Muscle of leg (tissue), 11 donors: ENCODE data around the gene MRM1. TPM values are rescaled to one million over a fixed set of nuclear protein-coding genes. Genes with fewer than 3 reads are reported as not detected.

ENCODE experiments used
- DNase-seq: peaks from one replicate; pipeline ENCODE4 v3.0.0; 2013
- H3K27ac ChIP-seq: one replicate; pipeline ENCODE4 v1.5.1; 2013; ENCODE audit warnings: mild to moderate bottlenecking, low read length, control low read depth
- H3K27me3 ChIP-seq: one replicate; pipeline ENCODE4 v1.6.1; 2013; ENCODE audit warnings: low read length; ENCODE audit not compliant: control insufficient read depth, insufficient read depth
- H3K36me3 ChIP-seq: one replicate; pipeline ENCODE4 v1.6.1; 2013; ENCODE audit warnings: low read length; ENCODE audit not compliant: control insufficient read depth, insufficient read depth
- H3K4me1 ChIP-seq: one replicate; pipeline ENCODE4 v1.6.1; 2013; ENCODE audit warnings: low read length; ENCODE audit not compliant: control insufficient read depth, insufficient read depth
- H3K4me3 ChIP-seq: one replicate; pipeline ENCODE4 v1.5.1; 2013; ENCODE audit warnings: low read length, control low read depth
- H3K9me3 ChIP-seq: replicated peaks from 2 replicates; pipeline ENCODE4 v1.6.1; 2013; ENCODE audit warnings: low read depth, low read length; ENCODE audit not compliant: control insufficient read depth
- WGBS: methylation state at CpG from one replicate; pipeline ENCODE4 v1.1.5; 2013; ENCODE audit warnings: missing lambda C conversion rate; ENCODE audit not compliant: insufficient coverage; 5-methylcytosine and 5-hydroxymethylcytosine counted together
- polyA plus RNA-seq, 8 donors: library from polyadenylated mRNA; unstranded; fragments of 120-200 nt; gene quantifications; one replicate each; pipeline versions ENCODE4 v1.2.1 to v1.2.3, GENCODE V29; 2013; ENCODE audit warnings: inconsistent platforms in 1 of 8, low replicate concordance in 1 of 8; ENCODE audit not compliant: insufficient read length in 8 of 8, insufficient read depth in 1 of 8
- total RNA-seq: library from RNA; stranded (reverse); fragments of 120-200 nt; gene quantifications from one replicate; pipeline ENCODE4 v1.2.4, GENCODE V29; 2013

MRM1 gene
- total and polyA plus RNA-seq, 9 donors = 3.3 to 5.2 (median 3.8) TPM

- Histone ChIP-seq H3K4me3 (no peak overlapping the region), H3K36me3 (no peaks in the 10 kb centered on the region), H3K27ac (no peak overlapping the region), H3K4me1 (peaks cover 37% of the 10 kb centered on the region), H3K9me3 (no peaks in the 10 kb centered on the region), H3K27me3 (peaks cover 9% of the 10 kb centered on the region)
- 62% methylated on average over 5 of the region's 9 CpGs for WGBS
- DNase-seq = peak; percentile 41
Measured at GRCh38 chr17:36611345-36612072, 10.1 kb downstream of the MRM1 start.

- Histone ChIP-seq H3K4me1 (peaks cover 37% of the 10 kb centered on the region), H3K9me3 (no peaks in the 10 kb centered on the region), H3K27me3 (peaks cover 9% of the 10 kb centered on the region), H3K27ac (no peak overlapping the region), H3K4me3 (no peak overlapping the region), H3K36me3 (no peaks in the 10 kb centered on the region)
- DNase-seq = no peak
- 67% methylated on average over 3 of the region's 3 CpGs for WGBS
Measured at GRCh38 chr17:36612323-36612722, 10.9 kb downstream of the MRM1 start.

DNA sequence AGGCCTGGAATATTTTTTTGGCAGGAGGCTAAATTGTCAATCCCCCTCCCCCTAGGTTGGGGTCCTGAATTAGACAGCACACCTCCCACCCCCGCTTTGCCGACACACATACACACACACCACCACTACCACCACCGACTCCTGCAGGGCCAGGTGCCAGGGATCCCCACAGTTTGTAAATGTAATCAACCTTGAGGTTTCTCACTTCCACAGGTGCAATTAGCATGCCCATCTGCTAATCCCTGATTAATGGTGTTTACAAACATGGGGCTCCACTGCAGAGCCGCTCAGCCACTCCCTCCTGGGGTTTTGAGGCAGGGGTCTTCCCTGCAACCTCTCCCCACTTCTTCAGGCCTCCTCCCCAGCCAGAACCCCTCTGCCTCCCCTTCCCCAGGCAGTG lies 11.8 kb downstream of the MRM1 start:
- Histone ChIP-seq H3K4me1 (peaks cover 37% of the 10 kb centered on the region), H3K4me3 (no peak overlapping the region), H3K27me3 (peaks cover 9% of the 10 kb centered on the region), H3K36me3 (no peaks in the 10 kb centered on the region), H3K27ac (no peak overlapping the region), H3K9me3 (no peaks in the 10 kb centered on the region)
- DNase-seq = no peak
- 50% methylated on average over 2 of the region's 4 CpGs for WGBS

- WGBS = 72% methylated on average over 2 of the region's 7 CpGs
- no peaks in the 10 kb centered on the region for H3K9me3 ChIP-seq
- H3K27me3 ChIP-seq = peaks cover 9% of the 10 kb centered on the region
- H3K4me1 ChIP-seq = peaks cover 29% of the 10 kb centered on the region
- no peak overlapping the region for H3K4me3 ChIP-seq
- H3K27ac ChIP-seq = no peak overlapping the region
- no peaks in the 10 kb centered on the region for H3K36me3 ChIP-seq
- no peak for DNase-seq
Measured at GRCh38 chr17:36614081-36614480, 12.7 kb downstream of the MRM1 start.

DNA sequence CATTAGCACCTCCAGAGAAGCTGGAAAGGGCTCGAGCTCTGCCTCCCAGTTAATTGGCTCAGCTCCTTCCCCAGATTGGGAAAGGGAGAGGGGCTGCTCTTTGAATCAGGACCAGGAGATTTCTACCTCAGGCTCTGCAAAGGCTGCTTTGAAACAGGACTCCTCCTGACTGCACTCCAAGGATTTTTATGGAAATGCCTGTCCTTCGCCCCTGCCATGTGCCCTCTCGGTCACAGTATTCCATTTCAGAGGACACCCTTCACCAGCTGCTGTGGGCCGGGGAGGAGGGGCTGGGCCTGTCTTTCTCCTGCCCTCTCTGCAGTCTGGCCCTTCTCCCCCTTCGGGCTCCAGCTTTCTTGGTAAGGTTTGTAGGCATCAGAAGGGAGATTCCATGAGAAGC lies 13.6 kb downstream of the MRM1 start:
- 10% methylated on average over 3 of the region's 5 CpGs for WGBS
- DNase-seq = peak; percentile 55
- peaks cover 11% of the 10 kb centered on the region for H3K27me3 ChIP-seq
- no peak overlapping the region for H3K4me3 ChIP-seq
- H3K36me3 ChIP-seq = no peaks in the 10 kb centered on the region
- no peak overlapping the region for H3K27ac ChIP-seq
- no peaks in the 10 kb centered on the region for H3K9me3 ChIP-seq
- H3K4me1 ChIP-seq = peaks cover 27% of the 10 kb centered on the region

- WGBS = 85% methylated on average over 8 of the region's 16 CpGs
- H3K9me3 ChIP-seq = no peaks in the 10 kb centered on the region
- peaks cover 27% of the 10 kb centered on the region for H3K4me1 ChIP-seq
- no peak for DNase-seq
- H3K36me3 ChIP-seq = no peaks in the 10 kb centered on the region
- H3K27me3 ChIP-seq = peaks cover 13% of the 10 kb centered on the region
- H3K4me3 ChIP-seq = no peak overlapping the region
- no peak overlapping the region for H3K27ac ChIP-seq
Measured at GRCh38 chr17:36616061-36617029, 15.0 kb downstream of the MRM1 start.

GRCh38 chr17:36617773-36618172 lies 16.4 kb downstream of the MRM1 start:
- Histone ChIP-seq H3K27ac (no peak overlapping the region), H3K4me3 (no peak overlapping the region), H3K27me3 (peaks cover 10% of the 10 kb centered on the region), H3K36me3 (no peaks in the 10 kb centered on the region), H3K9me3 (no peaks in the 10 kb centered on the region), H3K4me1 (peaks cover 23% of the 10 kb centered on the region)
- WGBS = 67% methylated on average over 1 of the region's 7 CpGs
- DNase-seq = no peak

- no peaks in the 10 kb centered on the region for H3K4me1 ChIP-seq
- WGBS = no CpG with 5 or more reads among the region's 3 CpGs
- DNase-seq = no peak
- H3K36me3 ChIP-seq = no peaks in the 10 kb centered on the region
- H3K9me3 ChIP-seq = no peaks in the 10 kb centered on the region
- H3K27ac ChIP-seq = no peak overlapping the region
- H3K4me3 ChIP-seq = no peak overlapping the region
- peaks cover 6% of the 10 kb centered on the region for H3K27me3 ChIP-seq
Measured at GRCh38 chr17:36623281-36623680, 21.9 kb downstream of the MRM1 start.

- DNase-seq = no peak
- H3K9me3 ChIP-seq = no peaks in the 10 kb centered on the region
- no peak overlapping the region for H3K4me3 ChIP-seq
- H3K27ac ChIP-seq = no peak overlapping the region
- WGBS = 73% methylated on average over 2 of the region's 7 CpGs
- no peaks in the 10 kb centered on the region for H3K36me3 ChIP-seq
- peaks cover 2% of the 10 kb centered on the region for H3K4me1 ChIP-seq
- H3K27me3 ChIP-seq = peaks cover 4% of the 10 kb centered on the region
Measured at GRCh38 chr17:36625188-36625587, 23.8 kb downstream of the MRM1 start.

DNA sequence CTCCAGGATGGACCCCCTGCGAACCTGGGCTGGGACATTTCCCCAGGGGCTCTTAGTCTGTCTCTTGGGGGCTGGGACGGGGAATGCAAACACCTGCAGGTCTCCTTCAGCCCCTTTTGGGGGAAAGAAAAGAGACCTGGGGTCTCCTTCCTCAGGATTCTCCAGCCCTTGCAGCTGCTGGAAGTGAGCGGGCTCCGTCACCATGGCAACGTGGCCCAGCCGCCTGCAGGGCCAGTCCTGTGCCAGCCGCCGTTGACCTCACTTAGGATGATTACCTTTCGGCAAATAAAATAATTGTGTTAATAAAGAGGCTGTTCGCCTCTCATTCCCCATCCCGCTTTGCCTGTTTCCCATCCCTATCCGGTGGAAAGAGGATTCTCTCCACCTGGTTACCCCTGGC lies 25.7 kb downstream of the MRM1 start:
- DNase-seq = no peak
- H3K9me3 ChIP-seq = no peaks in the 10 kb centered on the region
- WGBS = 64% methylated on average over 3 of the region's 12 CpGs
- no peak overlapping the region for H3K27ac ChIP-seq
- H3K27me3 ChIP-seq = peaks cover 8% of the 10 kb centered on the region
- H3K36me3 ChIP-seq = no peaks in the 10 kb centered on the region
- peaks cover 2% of the 10 kb centered on the region for H3K4me1 ChIP-seq
- H3K4me3 ChIP-seq = no peak overlapping the region
